HepG2 (cell line): ENCODE results near the gene TOM1L2.

Experiments
- CREB1 ChIP-seq, 2 experiments: fragments of 450-650 bp in 1 of 2; IDR thresholded peaks; 2 replicates each; pipeline ENCODE4 v1.6.1; 2016 to 2017; ENCODE audit warnings: control low read depth in 1 of 2, mild to moderate bottlenecking in 1 of 2, missing compliant biosample characterization in 1 of 2, missing genetic modification characterization in 1 of 2
- TF ChIP-seq, protein P1 (sequence below): sonication (generic); formaldehyde crosslinking; IDR thresholded peaks from 2 replicates; pipeline ENCODE4 v1.4.0; 2020; ENCODE audit warnings: mild to moderate bottlenecking, missing genetic modification reagents

DNA sequence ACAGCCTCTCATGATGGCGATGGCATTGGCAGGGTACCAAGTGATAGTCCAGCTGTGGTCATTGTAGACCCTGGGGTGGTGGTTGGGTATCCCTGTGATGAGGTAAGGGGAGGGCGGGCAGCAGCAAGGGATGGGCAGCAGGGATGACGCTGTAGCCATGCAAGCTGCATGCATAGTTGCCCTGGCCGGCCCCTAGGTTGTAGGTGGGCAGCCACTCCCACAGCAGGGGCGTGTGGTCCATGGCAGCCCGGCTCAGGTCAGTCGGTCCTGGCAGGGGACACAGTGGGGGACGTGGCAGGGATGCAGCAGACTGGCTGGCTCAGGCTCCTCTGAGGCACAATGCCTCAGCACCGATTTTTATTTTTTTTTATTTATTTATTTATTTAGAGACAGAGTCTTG, 9.1 kb upstream of the TOM1L2 start:
- TF ChIP-seq, protein P1, sequence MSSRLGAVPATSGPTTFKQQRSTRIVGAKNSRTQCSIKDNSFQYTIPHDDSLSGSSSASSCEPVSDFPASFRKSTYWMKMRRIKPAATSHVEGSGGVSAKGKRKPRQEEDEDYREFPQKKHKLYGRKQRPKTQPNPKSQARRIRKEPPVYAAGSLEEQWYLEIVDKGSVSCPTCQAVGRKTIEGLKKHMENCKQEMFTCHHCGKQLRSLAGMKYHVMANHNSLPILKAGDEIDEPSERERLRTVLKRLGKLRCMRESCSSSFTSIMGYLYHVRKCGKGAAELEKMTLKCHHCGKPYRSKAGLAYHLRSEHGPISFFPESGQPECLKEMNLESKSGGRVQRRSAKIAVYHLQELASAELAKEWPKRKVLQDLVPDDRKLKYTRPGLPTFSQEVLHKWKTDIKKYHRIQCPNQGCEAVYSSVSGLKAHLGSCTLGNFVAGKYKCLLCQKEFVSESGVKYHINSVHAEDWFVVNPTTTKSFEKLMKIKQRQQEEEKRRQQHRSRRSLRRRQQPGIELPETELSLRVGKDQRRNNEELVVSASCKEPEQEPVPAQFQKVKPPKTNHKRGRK: no peak
- no peak for TF ChIP-seq CREB1 (IDR thresholded peaks at IDR 0.05)
- no peak for TF ChIP-seq CREB1 (CRISPR knock-in tag; IDR thresholded peaks at IDR 0.05)
